GM12878 (cell line): Measurements from ENCODE around the gene NPR3. TPM values are rescaled to one million over a fixed set of nuclear protein-coding genes. Genes with fewer than 3 reads are reported as not detected.

Source experiments
- ATAC-seq: fragments of 200-7000 bp; cut with Tn5 transposase; 3 replicates; pipeline ENCODE4 v1.9.1; 2020; ENCODE audit warnings: mild to moderate bottlenecking, moderate library complexity
- BruUV-seq: library from RNA; stranded (reverse); fragments of 400-500 nt; replicated peaks from 2 replicates; lab custom pipeline; 2021; lab: Mats Ljungman, UMichigan
- CTCF ChIA-PET: fragments of 300-600 bp; sonication (Branson Sonifier 250); formaldehyde crosslinking; extraction: SDS; loops from one replicate; lab custom pipeline; 2021; ENCODE audit warnings: inconsistent platforms; lab: Yijun Ruan, JAX
- POLR2A ChIA-PET: fragments of 350-600 bp; formaldehyde crosslinking; extraction: SDS; loops from one replicate; lab custom pipeline; 2021; ENCODE audit warnings: inconsistent platforms; lab: Charles Lee
- RAD21 ChIA-PET: fragments of 300-600 bp; sonication (Branson Sonifier 250); formaldehyde crosslinking; loops from one replicate; lab custom pipeline; 2023; ENCODE audit warnings: antibody characterized with exemption; ENCODE audit not compliant: unreplicated experiment; lab: Charles Lee
- SMC1A ChIA-PET: fragments of 300-600 bp; sonication (Branson Sonifier 250); formaldehyde crosslinking; loops from one replicate; lab custom pipeline; 2023; ENCODE audit not compliant: unreplicated experiment, uncharacterized antibody; lab: Charles Lee
- DNase-seq: peaks from one replicate; pipeline ENCODE4 v3.0.0-alpha.2; 2011; ENCODE audit warnings: low read depth, low spot score
- FAIRE-seq: peaks from 3 replicates; lab custom pipeline; 2011; peaks lifted over from hg19 to GRCh38; lab: Jason Lieb, UNC
- H2AFZ ChIP-seq: 2 replicates; pipeline ENCODE4 v1.6.0; 2011; ENCODE audit warnings: low read depth, low read length, control low read depth; ENCODE audit not compliant: control insufficient read depth
- H3K27ac ChIP-seq: 2 replicates; pipeline ENCODE4 v1.5.1; 2011; ENCODE audit warnings: control low read depth; ENCODE audit not compliant: control insufficient read depth, insufficient read depth
- H3K27me3 ChIP-seq, 2 experiments: replicated peaks in 1 of 2; 2 replicates each; pipeline versions ENCODE4 v1.6.0 to v1.6.1; 2011; ENCODE audit warnings: low read length in 1 of 2; ENCODE audit not compliant: control insufficient read depth in 2 of 2, insufficient read depth in 2 of 2
- H3K36me3 ChIP-seq, 2 experiments: 2 replicates each; pipeline ENCODE4 v1.5.1; 2011; ENCODE audit warnings: low read length in 1 of 2; ENCODE audit not compliant: control insufficient read depth in 2 of 2, insufficient read depth in 2 of 2
- H3K4me1 ChIP-seq: 2 replicates; pipeline ENCODE4 v1.6.1; 2011; ENCODE audit warnings: mild to moderate bottlenecking, low read length, moderate library complexity, mixed read lengths; ENCODE audit not compliant: control insufficient read depth, insufficient read depth
- H3K4me2 ChIP-seq: 2 replicates; pipeline ENCODE4 v1.6.0; 2011; ENCODE audit warnings: control low read depth; ENCODE audit not compliant: control insufficient read depth, insufficient read depth
- H3K4me3 ChIP-seq: fragments of 200-600 bp; sonication (generic); 2 replicates; pipeline ENCODE4 v1.5.1; 2016
- H3K79me2 ChIP-seq: 2 replicates; pipeline ENCODE4 v1.6.0; 2011; ENCODE audit warnings: low read length; ENCODE audit not compliant: control insufficient read depth, insufficient read depth
- H3K9ac ChIP-seq: 2 replicates; pipeline ENCODE4 v1.8.0; 2011; ENCODE audit warnings: low read length, control low read depth, mixed read lengths; ENCODE audit not compliant: control insufficient read depth, insufficient read depth
- H3K9me3 ChIP-seq: replicated peaks from 3 replicates; pipeline ENCODE4 v1.5.1; 2011; ENCODE audit warnings: mild to moderate bottlenecking, low read length; ENCODE audit not compliant: control insufficient read depth, insufficient read depth
- H4K20me1 ChIP-seq: 2 replicates; pipeline ENCODE4 v1.6.0; 2011; ENCODE audit not compliant: control insufficient read depth, insufficient read depth
- EED ChIP-seq: sonication (generic); IDR thresholded peaks from 2 replicates; pipeline ENCODE4 v1.6.1; 2016; ENCODE audit warnings: antibody characterized with exemption, low read depth
- ELK1 ChIP-seq: IDR thresholded peaks from 2 replicates; pipeline ENCODE4 v1.6.1; 2012; ENCODE audit warnings: low read depth, low read length, improper control_type of control experiment
- FOXM1 ChIP-seq: IDR thresholded peaks from 2 replicates; pipeline ENCODE4 v1.6.1; 2012; ENCODE audit warnings: low read depth, mild to moderate bottlenecking, inconsistent platforms, low read length, moderate library complexity
- HCFC1 ChIP-seq: fragments of 150-350 bp; IDR thresholded peaks from 2 replicates; pipeline ENCODE4 v1.6.1; 2014; ENCODE audit warnings: low read length
- PML ChIP-seq: IDR thresholded peaks from 2 replicates; pipeline ENCODE4 v1.6.1; 2012; ENCODE audit warnings: low read length, inconsistent platforms
- RAD21 ChIP-seq: IDR thresholded peaks from 2 replicates; pipeline ENCODE4 v1.6.1; 2011; ENCODE audit warnings: mild to moderate bottlenecking, low read depth, low read length, moderate library complexity; ENCODE audit not compliant: insufficient read depth
- RB1 ChIP-seq: fragments of 450-650 bp; formaldehyde crosslinking; IDR thresholded peaks from 2 replicates; pipeline ENCODE4 v1.6.1; 2017; ENCODE audit warnings: mild to moderate bottlenecking, borderline replicate concordance
- SIX5 ChIP-seq: IDR thresholded peaks from 2 replicates; pipeline ENCODE4 v1.6.1; 2011; ENCODE audit warnings: mild to moderate bottlenecking, low read depth, low read length, moderate library complexity; ENCODE audit not compliant: severe bottlenecking
- TCF12 ChIP-seq: IDR thresholded peaks from 2 replicates; pipeline ENCODE4 v1.6.1; 2011; ENCODE audit warnings: low read depth, mild to moderate bottlenecking, low read length
- ZNF207 ChIP-seq: fragments of 450-650 bp; IDR thresholded peaks from 2 replicates; pipeline ENCODE4 v1.6.1; 2014; ENCODE audit warnings: antibody characterized with exemption, mild to moderate bottlenecking, borderline replicate concordance
- in situ Hi-C: fragments of 300-500 bp; cut with MboI; formaldehyde crosslinking; loops from 9 replicates; pipeline ENCODE4 v1.14.3; 2018; ENCODE audit warnings: mixed read lengths
- intact Hi-C: fragments of 100-400 bp; cut with micrococcal nuclease; formaldehyde crosslinking; loops from one replicate; pipeline ENCODE4 v1.14.2; 2022; ENCODE audit not compliant: unreplicated experiment
- polyA plus RNA-seq, 11 experiments: library from polyadenylated mRNA; depleted of rRNA in 4 of 11; unstranded in 6 of 11; stranded (reverse) in 5 of 11; fragments of >200 nt; fragmentation: Nextera tagmentation in 4 of 11; fragmentation: Illumina TruSeq in 1 of 11; extraction: Ambion mirVana in 4 of 11; extraction: Trizol in 1 of 11; gene quantifications; 1 replicate in 1 of 11; 2 replicates in 10 of 11; pipeline versions ENCODE4 v1.2.1 to v1.2.3, GENCODE V29; 2011 to 2016; ENCODE audit warnings: inconsistent platforms in 2 of 11, missing spikeins in 2 of 11, low read depth in 1 of 11
- total RNA-seq, 4 experiments: library from RNA; depleted of rRNA in 3 of 4; stranded (reverse); fragments of >200 nt in 3 of 4; fragmentation: Illumina TruSeq in 1 of 4; extraction: Trizol in 1 of 4; gene quantifications; 2 replicates each; pipeline versions ENCODE4 v1.2.1 to v1.2.3, GENCODE V29; 2013 to 2021
- TF ChIP-seq, protein P1 (sequence below): fragments of 450-650 bp; IDR thresholded peaks from 2 replicates; pipeline ENCODE4 v1.6.1; 2017; ENCODE audit warnings: mild to moderate bottlenecking, moderate library complexity
- TF ChIP-seq, protein P2 (sequence below): fragments of 450-650 bp; IDR thresholded peaks from 2 replicates; pipeline ENCODE4 v1.6.1; 2017; ENCODE audit warnings: mild to moderate bottlenecking, moderate library complexity

Gene NPR3
- total and polyA plus RNA-seq, 10 of the 15 experiments (the other 5 are each of a cell fraction or from before 2014, with no cell fraction given) = 0.01 to 0.37 (median 0.14) TPM; not detected in 7

- intact Hi-C loops = no loop called here
- TF ChIP-seq TCF12 (no peak), HCFC1 (no peak), RAD21 (no peak), EED (no peak), FOXM1 (no peak), SIX5 (no peak), ELK1 (no peak), PML (no peak), ZNF207 (no peak), RB1 (no peak)
- TF ChIP-seq, protein P1, sequence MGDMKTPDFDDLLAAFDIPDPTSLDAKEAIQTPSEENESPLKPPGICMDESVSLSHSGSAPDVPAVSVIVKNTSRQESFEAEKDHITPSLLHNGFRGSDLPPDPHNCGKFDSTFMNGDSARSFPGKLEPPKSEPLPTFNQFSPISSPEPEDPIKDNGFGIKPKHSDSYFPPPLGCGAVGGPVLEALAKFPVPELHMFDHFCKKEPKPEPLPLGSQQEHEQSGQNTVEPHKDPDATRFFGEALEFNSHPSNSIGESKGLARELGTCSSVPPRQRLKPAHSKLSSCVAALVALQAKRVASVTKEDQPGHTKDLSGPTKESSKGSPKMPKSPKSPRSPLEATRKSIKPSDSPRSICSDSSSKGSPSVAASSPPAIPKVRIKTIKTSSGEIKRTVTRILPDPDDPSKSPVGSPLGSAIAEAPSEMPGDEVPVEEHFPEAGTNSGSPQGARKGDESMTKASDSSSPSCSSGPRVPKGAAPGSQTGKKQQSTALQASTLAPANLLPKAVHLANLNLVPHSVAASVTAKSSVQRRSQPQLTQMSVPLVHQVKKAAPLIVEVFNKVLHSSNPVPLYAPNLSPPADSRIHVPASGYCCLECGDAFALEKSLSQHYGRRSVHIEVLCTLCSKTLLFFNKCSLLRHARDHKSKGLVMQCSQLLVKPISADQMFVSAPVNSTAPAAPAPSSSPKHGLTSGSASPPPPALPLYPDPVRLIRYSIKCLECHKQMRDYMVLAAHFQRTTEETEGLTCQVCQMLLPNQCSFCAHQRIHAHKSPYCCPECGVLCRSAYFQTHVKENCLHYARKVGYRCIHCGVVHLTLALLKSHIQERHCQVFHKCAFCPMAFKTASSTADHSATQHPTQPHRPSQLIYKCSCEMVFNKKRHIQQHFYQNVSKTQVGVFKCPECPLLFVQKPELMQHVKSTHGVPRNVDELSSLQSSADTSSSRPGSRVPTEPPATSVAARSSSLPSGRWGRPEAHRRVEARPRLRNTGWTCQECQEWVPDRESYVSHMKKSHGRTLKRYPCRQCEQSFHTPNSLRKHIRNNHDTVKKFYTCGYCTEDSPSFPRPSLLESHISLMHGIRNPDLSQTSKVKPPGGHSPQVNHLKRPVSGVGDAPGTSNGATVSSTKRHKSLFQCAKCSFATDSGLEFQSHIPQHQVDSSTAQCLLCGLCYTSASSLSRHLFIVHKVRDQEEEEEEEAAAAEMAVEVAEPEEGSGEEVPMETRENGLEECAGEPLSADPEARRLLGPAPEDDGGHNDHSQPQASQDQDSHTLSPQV = no peak
- TF ChIP-seq, protein P2, sequence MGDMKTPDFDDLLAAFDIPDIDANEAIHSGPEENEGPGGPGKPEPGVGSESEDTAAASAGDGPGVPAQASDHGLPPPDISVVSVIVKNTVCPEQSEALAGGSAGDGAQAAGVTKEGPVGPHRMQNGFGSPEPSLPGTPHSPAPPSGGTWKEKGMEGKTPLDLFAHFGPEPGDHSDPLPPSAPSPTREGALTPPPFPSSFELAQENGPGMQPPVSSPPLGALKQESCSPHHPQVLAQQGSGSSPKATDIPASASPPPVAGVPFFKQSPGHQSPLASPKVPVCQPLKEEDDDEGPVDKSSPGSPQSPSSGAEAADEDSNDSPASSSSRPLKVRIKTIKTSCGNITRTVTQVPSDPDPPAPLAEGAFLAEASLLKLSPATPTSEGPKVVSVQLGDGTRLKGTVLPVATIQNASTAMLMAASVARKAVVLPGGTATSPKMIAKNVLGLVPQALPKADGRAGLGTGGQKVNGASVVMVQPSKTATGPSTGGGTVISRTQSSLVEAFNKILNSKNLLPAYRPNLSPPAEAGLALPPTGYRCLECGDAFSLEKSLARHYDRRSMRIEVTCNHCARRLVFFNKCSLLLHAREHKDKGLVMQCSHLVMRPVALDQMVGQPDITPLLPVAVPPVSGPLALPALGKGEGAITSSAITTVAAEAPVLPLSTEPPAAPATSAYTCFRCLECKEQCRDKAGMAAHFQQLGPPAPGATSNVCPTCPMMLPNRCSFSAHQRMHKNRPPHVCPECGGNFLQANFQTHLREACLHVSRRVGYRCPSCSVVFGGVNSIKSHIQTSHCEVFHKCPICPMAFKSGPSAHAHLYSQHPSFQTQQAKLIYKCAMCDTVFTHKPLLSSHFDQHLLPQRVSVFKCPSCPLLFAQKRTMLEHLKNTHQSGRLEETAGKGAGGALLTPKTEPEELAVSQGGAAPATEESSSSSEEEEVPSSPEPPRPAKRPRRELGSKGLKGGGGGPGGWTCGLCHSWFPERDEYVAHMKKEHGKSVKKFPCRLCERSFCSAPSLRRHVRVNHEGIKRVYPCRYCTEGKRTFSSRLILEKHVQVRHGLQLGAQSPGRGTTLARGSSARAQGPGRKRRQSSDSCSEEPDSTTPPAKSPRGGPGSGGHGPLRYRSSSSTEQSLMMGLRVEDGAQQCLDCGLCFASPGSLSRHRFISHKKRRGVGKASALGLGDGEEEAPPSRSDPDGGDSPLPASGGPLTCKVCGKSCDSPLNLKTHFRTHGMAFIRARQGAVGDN = no peak
- H4K20me1 ChIP-seq = no peaks in the 10 kb centered on the region
- ChIA-PET SMC1A (no interaction called here), POLR2A (no interaction called here), RAD21 (no interaction called here), CTCF (no interaction called here)
- in situ Hi-C loops = no loop called here
- BruUV-seq = no TSS peak
- no peak overlapping the region for H3K27ac ChIP-seq
- no peak overlapping the region for H2AFZ ChIP-seq
- H3K79me2 ChIP-seq = no peaks in the 10 kb centered on the region
- H3K27me3 ChIP-seq = no peaks in the 10 kb centered on the region; a peak in 1 of 4 replicates
- no peak for ATAC-seq
- no peaks in the 10 kb centered on the region for H3K4me1 ChIP-seq
- H3K36me3 ChIP-seq = no peaks in the 10 kb centered on the region
- no peaks in the 10 kb centered on the region; the same call in 1 of the 3 replicates for H3K9me3 ChIP-seq
- no peak for FAIRE-seq
- no peak for DNase-seq
- no peak overlapping the region for H3K9ac ChIP-seq
- no peak overlapping the region for H3K4me2 ChIP-seq
- no peak overlapping the region for H3K4me3 ChIP-seq
Measured at GRCh38 chr5:32687499-32687831, 23.7 kb upstream of the NPR3 start.
